Lung microvascular endothelial cell (primary cell): Measurements from ENCODE around the gene ADPRM. TPM values are rescaled to one million over a fixed set of nuclear protein-coding genes. Genes with fewer than 3 reads are reported as not detected.
A peak's percentile ranks its signal among the peaks of the same experiment; 100 is the strongest.
"Not testable (repeated sequence)": the region's sequence is repeated elsewhere in the genome, so short reads cannot be mapped to it uniquely, and the experiment has no call there.

ENCODE experiments used
- DNase-seq, 2 donors: peaks; one replicate each; pipeline versions ENCODE4 v3.0.0 to v3.0.0-alpha.2; 2010; ENCODE audit warnings: low read depth in 2 of 2
- total RNA-seq: library from RNA; depleted of rRNA; stranded (reverse); fragments of >200 nt; gene quantifications from 2 replicates; pipeline ENCODE4 v1.2.1, GENCODE V29; 2014

The ADPRM gene
- total RNA-seq = 10.0 and 10.7 TPM in 2 replicates

- peak; percentile 94 to 95 for DNase-seq
Measured at GRCh38 chr17:10697092-10698081, at the start of gene ADPRM, which contains the start of gene SCO1. Gene ADPRM (plus strand): TSS chr17:10697594. CDS start chr17:10704927, 7,333 bp downstream. Gene SCO1 (minus strand): TSS chr17:10697533. CDS start chr17:10697507, 26 bp downstream.

- no peak for DNase-seq
Measured at GRCh38 chr17:10648381-10648780, 49.0 kb upstream of the ADPRM start.

GRCh38 chr17:10648956-10649355 is 48.4 kb upstream of the ADPRM start:
- no peak for DNase-seq

- no peak for DNase-seq
Measured at GRCh38 chr17:10649602-10650001, 47.8 kb upstream of the ADPRM start.

- DNase-seq = no peak
Measured at GRCh38 chr17:10651927-10652326, 45.5 kb upstream of the ADPRM start.

- peak in 1 of 2 donors; percentile 26 for DNase-seq
Measured at GRCh38 chr17:10652984-10653659, 44.3 kb upstream of the ADPRM start.

GRCh38 chr17:10653987-10654386 is 43.4 kb upstream of the ADPRM start:
- DNase-seq = no peak

GRCh38 chr17:10657148-10657547 is 40.2 kb upstream of the ADPRM start, which contains the start of gene MYH3:
Gene MYH3 (minus strand): TSS chr17:10657309. CDS start chr17:10655064, 2,245 bp downstream.
- no peak for DNase-seq

- DNase-seq = no peak
Measured at GRCh38 chr17:10657879-10658278, 39.5 kb upstream of the ADPRM start.

- DNase-seq = peak in 1 of 2 donors; percentile 59
Measured at GRCh38 chr17:10661437-10661836, 36.0 kb upstream of the ADPRM start.

GRCh38 chr17:10663231-10663630 is 34.2 kb upstream of the ADPRM start:
- DNase-seq = no peak

GRCh38 chr17:10664571-10664970 is 32.8 kb upstream of the ADPRM start:
- DNase-seq = no peak

GRCh38 chr17:10666906-10667305 is 30.5 kb upstream of the ADPRM start:
- no peak for DNase-seq

- peak; percentile 11 to 25 for DNase-seq
Measured at GRCh38 chr17:10668775-10669174, 28.6 kb upstream of the ADPRM start.

GRCh38 chr17:10673312-10673711 is 24.1 kb upstream of the ADPRM start:
- no peak for DNase-seq

- DNase-seq = no peak
Measured at GRCh38 chr17:10674704-10675103, 22.7 kb upstream of the ADPRM start.

- no peak for DNase-seq
Measured at GRCh38 chr17:10681866-10682446, 15.4 kb upstream of the ADPRM start.

GRCh38 chr17:10683853-10684252 is 13.5 kb upstream of the ADPRM start:
- DNase-seq = peak; percentile 39 to 47

GRCh38 chr17:10687499-10687898 is 9.9 kb upstream of the ADPRM start:
- DNase-seq = no peak

GRCh38 chr17:10695875-10696407 is 1.5 kb upstream of the ADPRM start:
- DNase-seq = not testable (repeated sequence)

- peak; percentile 22 to 48 for DNase-seq
Measured at GRCh38 chr17:10698096-10698818, 863 bp downstream of the ADPRM start.
